ENCODE results near the gene EFNA5. TPM values are rescaled to one million over a fixed set of nuclear protein-coding genes. Genes with fewer than 3 reads are reported as not detected.

The EFNA5 gene
- total RNA-seq, 1 donor from 2014 or later: 11.8 TPM

DNA sequence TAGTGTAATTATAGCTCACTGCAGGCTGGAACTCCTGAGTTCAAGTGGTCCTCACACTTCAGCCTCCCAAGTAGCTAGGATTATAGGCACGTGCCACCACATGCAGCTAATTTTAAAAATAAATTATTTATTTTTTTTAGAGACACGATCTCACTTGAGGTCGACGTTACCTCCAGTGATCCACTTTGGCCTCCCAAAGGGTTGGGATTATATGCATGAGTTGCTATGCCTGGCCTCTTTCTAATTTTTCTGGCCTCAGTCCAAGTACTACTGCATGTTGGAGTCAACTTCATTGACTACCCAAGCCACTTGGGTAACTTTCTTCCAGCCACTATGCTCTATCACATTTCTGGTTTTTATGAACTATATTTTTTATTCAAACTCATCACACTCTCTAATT, 148.3 kb downstream of the EFNA5 start:
- no peaks in the 10 kb centered on the region for H3K27me3 ChIP-seq
- H3K4me1 ChIP-seq: peaks cover 14% of the 10 kb centered on the region
- no peak for TF ChIP-seq POLR2AphosphoS5 (IDR thresholded peaks at IDR 0.05; ENCODE audit: insufficient read depth in 1 of 2, low read depth in 1 of 2)
- TF ChIP-seq POLR2A (IDR thresholded peaks at IDR 0.05): no peak
- TF ChIP-seq, protein P1, sequence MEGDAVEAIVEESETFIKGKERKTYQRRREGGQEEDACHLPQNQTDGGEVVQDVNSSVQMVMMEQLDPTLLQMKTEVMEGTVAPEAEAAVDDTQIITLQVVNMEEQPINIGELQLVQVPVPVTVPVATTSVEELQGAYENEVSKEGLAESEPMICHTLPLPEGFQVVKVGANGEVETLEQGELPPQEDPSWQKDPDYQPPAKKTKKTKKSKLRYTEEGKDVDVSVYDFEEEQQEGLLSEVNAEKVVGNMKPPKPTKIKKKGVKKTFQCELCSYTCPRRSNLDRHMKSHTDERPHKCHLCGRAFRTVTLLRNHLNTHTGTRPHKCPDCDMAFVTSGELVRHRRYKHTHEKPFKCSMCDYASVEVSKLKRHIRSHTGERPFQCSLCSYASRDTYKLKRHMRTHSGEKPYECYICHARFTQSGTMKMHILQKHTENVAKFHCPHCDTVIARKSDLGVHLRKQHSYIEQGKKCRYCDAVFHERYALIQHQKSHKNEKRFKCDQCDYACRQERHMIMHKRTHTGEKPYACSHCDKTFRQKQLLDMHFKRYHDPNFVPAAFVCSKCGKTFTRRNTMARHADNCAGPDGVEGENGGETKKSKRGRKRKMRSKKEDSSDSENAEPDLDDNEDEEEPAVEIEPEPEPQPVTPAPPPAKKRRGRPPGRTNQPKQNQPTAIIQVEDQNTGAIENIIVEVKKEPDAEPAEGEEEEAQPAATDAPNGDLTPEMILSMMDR (IDR thresholded peaks at IDR 0.05): no peak
- intact Hi-C loops (cut with DNase I): no loop called here
- no peaks in the 10 kb centered on the region for H3K9me3 ChIP-seq
- no peak for DNase-seq (ENCODE audit: extremely low spot score in 2 of 2)
- no peak overlapping the region for H3K4me3 ChIP-seq
- no peak overlapping the region for H3K27ac ChIP-seq
- H3K36me3 ChIP-seq: no peaks in the 10 kb centered on the region

DNA sequence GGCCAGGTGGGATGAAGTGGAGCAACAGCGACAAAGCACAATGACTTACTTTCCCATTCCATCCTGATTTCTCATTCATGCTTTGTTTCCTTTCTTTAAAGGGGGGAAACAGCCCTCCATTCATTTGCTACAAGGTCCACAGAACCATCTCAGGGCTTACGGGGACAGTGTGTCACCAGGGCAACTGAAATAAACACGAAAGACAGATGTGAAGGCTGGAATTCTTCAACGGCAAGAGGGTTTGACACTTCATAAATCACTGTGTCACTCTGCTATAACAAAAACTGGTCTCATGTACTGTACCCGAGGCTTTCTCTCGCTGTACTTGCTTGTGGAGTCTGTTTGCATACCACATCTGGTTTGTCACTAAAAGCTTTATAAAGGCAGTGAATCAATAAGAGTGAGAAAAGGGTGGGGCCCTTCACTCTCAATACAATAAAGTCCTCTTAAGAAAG, 150.8 kb downstream of the EFNA5 start:
- intact Hi-C loops (cut with DNase I): no loop called here
- Histone ChIP-seq H3K27ac (no peak overlapping the region), H3K4me3 (no peak overlapping the region), H3K9me3 (no peaks in the 10 kb centered on the region), H3K4me1 (peaks cover 14% of the 10 kb centered on the region), H3K36me3 (no peaks in the 10 kb centered on the region), H3K27me3 (no peaks in the 10 kb centered on the region)
- TF ChIP-seq, protein P1 (IDR thresholded peaks at IDR 0.05): no peak
- TF ChIP-seq POLR2AphosphoS5 (IDR thresholded peaks at IDR 0.05; ENCODE audit: insufficient read depth in 1 of 2, low read depth in 1 of 2) (no peak), POLR2A (IDR thresholded peaks at IDR 0.05) (no peak)
- no peak for DNase-seq (ENCODE audit: extremely low spot score in 2 of 2)

- Histone ChIP-seq H3K36me3 (no peaks in the 10 kb centered on the region), H3K9me3 (no peaks in the 10 kb centered on the region), H3K27me3 (no peaks in the 10 kb centered on the region), H3K4me3 (no peak overlapping the region), H3K4me1 (peaks cover 14% of the 10 kb centered on the region), H3K27ac (no peak overlapping the region)
- intact Hi-C loops (cut with DNase I): no loop called here
- TF ChIP-seq, protein P1 (IDR thresholded peaks at IDR 0.05): no peak
- no peak for TF ChIP-seq POLR2AphosphoS5 (IDR thresholded peaks at IDR 0.05; ENCODE audit: insufficient read depth in 1 of 2, low read depth in 1 of 2)
- no peak for DNase-seq (ENCODE audit: extremely low spot score in 2 of 2)
Observed at GRCh38 chr5:107518616-107519015, 152.1 kb downstream of the EFNA5 start.

GRCh38 chr5:107518190-107518589, 152.5 kb downstream of the EFNA5 start:
- DNase-seq (ENCODE audit: extremely low spot score in 2 of 2): no peak
- Histone ChIP-seq H3K9me3 (no peaks in the 10 kb centered on the region), H3K4me3 (no peak overlapping the region), H3K27me3 (no peaks in the 10 kb centered on the region), H3K27ac (no peak overlapping the region), H3K4me1 (peaks cover 14% of the 10 kb centered on the region), H3K36me3 (no peaks in the 10 kb centered on the region)
- intact Hi-C loops (cut with DNase I): no loop called here
- TF ChIP-seq, protein P1 (IDR thresholded peaks at IDR 0.05): no peak
- no peak for TF ChIP-seq POLR2AphosphoS5 (IDR thresholded peaks at IDR 0.05; ENCODE audit: insufficient read depth in 1 of 2, low read depth in 1 of 2)
- no peak for TF ChIP-seq POLR2A (IDR thresholded peaks at IDR 0.05)

- H3K4me3 ChIP-seq: no peak overlapping the region
- H3K27me3 ChIP-seq: no peaks in the 10 kb centered on the region
- no peak overlapping the region for H3K27ac ChIP-seq
- H3K36me3 ChIP-seq: no peaks in the 10 kb centered on the region
- H3K4me1 ChIP-seq: peaks cover 14% of the 10 kb centered on the region
- no peaks in the 10 kb centered on the region for H3K9me3 ChIP-seq
- intact Hi-C loops (cut with DNase I): no loop called here
- no peak for TF ChIP-seq POLR2AphosphoS5 (IDR thresholded peaks at IDR 0.05; ENCODE audit: insufficient read depth in 1 of 2, low read depth in 1 of 2)
- TF ChIP-seq, protein P1 (IDR thresholded peaks at IDR 0.05): no peak
- TF ChIP-seq POLR2A (IDR thresholded peaks at IDR 0.05): no peak
- no peak for DNase-seq (ENCODE audit: extremely low spot score in 2 of 2)
Observed at GRCh38 chr5:107517185-107518033, 153.3 kb downstream of the EFNA5 start.

Measured in vagina (tissue), 2 donors.